ENCODE results near the gene IRF6.

IRF6 gene

DNA sequence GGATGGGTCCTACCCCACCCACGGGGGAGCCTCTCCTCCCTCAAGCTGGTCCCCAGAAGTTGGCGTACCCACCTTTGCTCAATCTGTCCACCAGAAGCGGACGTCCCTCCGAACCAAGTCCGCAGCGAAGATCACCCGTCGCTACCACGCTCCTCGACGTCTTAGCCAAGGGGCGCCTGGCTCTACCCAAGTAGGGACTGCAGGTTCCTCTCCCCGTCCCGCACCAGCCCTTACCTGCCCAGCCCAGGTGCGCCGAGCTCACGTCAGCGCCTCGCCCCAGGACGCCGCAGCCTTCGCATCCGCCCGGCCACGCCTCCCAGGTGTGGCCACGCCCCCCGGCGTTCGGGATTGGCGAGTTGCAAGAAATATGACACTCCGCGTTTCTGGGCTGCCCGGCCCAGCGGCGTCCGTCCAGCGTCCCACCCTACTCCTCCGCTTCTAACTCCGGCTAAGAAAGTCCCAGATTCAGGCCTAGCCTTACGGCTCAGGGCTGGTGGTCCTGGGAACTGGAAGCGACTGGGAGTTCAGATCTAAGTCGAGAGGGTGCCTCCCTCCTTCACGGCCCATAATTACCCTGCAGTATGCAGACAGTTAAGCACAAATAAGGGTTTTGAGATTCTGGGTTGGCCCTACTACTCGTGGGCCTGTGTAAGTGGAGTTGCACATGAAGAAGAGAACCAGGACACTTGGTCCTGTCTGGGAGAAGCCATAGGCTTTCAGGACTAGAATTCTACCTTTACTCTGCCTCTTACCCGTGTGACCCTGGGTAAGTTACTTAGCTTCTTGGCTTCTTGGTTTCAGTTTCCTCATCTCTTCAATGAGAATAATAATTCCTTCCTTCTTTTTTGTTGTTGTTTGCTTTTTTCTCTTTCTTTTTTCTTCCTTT is at the start of gene IRF6:
Gene IRF6 (minus strand): TSS at position 268 of the 886 bp plus-strand sequence. CDS start 4,729 bp downstream, outside the sequence.
- peak within 1 kb of the TSS; percentile 65 for H3K4me3 ChIP-seq (ENCODE audit: low read depth, low read length)
- in situ Hi-C loops (cut with HindIII; ENCODE audit: low pct_ligation_motif_present, low sequenced_read_pairs): no loop called here
- H3K27me3 ChIP-seq (replicated peaks): no peaks in the 10 kb centered on the region
- peak; percentile 52 for DNase-seq
- H3K36me3 ChIP-seq (replicated peaks): no peaks in the 10 kb centered on the region
- no peak within 1 kb of the TSS for H3K27ac ChIP-seq
- TF ChIP-seq, protein P1, sequence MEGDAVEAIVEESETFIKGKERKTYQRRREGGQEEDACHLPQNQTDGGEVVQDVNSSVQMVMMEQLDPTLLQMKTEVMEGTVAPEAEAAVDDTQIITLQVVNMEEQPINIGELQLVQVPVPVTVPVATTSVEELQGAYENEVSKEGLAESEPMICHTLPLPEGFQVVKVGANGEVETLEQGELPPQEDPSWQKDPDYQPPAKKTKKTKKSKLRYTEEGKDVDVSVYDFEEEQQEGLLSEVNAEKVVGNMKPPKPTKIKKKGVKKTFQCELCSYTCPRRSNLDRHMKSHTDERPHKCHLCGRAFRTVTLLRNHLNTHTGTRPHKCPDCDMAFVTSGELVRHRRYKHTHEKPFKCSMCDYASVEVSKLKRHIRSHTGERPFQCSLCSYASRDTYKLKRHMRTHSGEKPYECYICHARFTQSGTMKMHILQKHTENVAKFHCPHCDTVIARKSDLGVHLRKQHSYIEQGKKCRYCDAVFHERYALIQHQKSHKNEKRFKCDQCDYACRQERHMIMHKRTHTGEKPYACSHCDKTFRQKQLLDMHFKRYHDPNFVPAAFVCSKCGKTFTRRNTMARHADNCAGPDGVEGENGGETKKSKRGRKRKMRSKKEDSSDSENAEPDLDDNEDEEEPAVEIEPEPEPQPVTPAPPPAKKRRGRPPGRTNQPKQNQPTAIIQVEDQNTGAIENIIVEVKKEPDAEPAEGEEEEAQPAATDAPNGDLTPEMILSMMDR (IDR thresholded peaks at IDR 0.05; ENCODE audit: low read depth, low read length, missing control alignments): no peak

DNA sequence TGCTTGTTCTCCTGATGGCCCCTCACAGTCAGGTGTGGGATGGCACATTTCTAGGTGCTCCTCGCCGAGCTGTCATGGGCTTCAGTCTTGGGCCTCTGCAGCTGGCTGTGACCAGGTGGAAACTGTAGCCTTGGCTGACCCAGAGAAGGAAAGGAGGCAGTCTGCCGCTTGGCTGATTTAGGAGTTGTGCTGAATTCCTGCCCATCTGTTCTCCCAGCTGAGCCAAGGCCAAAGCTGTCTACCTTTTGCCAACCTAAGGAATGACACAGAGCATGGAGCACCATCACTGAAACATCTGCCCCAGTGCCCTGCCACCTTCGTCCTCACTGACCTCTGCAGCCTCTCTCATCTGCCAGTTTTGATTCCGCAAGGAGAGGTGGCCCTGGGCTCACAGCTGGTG is 49.7 kb upstream of the IRF6 start:
- DNase-seq: no peak
- TF ChIP-seq, protein P1 (IDR thresholded peaks at IDR 0.05; ENCODE audit: low read depth, low read length, missing control alignments): no peak
- Histone ChIP-seq H3K27ac (no peak overlapping the region), H3K4me3 (ENCODE audit: low read depth, low read length) (no peak overlapping the region), H3K27me3 (replicated peaks) (no peaks in the 10 kb centered on the region), H3K36me3 (replicated peaks) (peaks cover 28% of the 10 kb centered on the region)
- in situ Hi-C loops (cut with HindIII; ENCODE audit: low pct_ligation_motif_present, low sequenced_read_pairs): no loop called here

DNA sequence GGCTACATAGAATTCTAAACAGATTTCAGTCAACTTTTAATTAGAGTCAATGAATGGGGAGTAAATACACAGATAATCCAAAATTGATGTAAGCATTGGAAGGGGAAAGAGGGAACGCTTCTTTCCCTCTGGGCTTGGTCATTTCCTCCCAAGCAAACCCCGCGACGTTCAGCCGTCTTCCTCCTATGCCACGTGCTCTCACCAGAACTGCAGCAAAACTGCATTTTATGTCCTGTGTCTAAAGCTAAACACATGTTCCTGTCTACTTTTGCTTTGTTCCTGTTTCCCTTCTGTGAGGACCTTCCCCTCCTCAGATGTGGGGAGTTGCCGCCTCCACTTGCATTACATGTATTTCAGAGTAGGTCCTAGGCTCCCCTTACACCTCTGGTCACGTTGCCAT is 49.1 kb upstream of the IRF6 start:
- TF ChIP-seq, protein P1 (IDR thresholded peaks at IDR 0.05; ENCODE audit: low read depth, low read length, missing control alignments): no peak
- peaks cover 28% of the 10 kb centered on the region for H3K36me3 ChIP-seq (replicated peaks)
- in situ Hi-C loops (cut with HindIII; ENCODE audit: low pct_ligation_motif_present, low sequenced_read_pairs): no loop called here
- no peak overlapping the region for H3K4me3 ChIP-seq (ENCODE audit: low read depth, low read length)
- no peaks in the 10 kb centered on the region for H3K27me3 ChIP-seq (replicated peaks)
- H3K27ac ChIP-seq: no peak overlapping the region
- no peak for DNase-seq

DNA sequence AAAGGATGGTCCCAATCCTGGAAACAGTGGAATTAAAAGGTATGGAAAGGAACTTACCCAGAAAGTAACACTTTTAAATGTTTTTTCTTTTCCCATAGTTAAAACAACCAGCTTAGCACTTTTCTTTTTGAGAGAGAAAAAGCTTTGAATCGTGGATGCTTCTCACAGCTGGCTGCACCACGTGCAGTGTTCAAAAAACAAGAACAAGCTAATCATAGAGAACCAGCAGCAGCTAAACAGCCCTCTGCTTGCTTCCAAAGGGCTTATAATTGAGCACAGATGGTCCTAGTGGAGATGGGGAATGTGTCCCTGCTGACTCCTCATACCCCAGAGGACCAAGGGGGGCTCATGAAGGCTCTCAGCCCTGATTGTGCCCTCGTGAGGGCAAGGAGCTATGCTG is 48.3 kb upstream of the IRF6 start:
- TF ChIP-seq, protein P1 (IDR thresholded peaks at IDR 0.05; ENCODE audit: low read depth, low read length, missing control alignments): no peak
- Histone ChIP-seq H3K27ac (no peak overlapping the region), H3K36me3 (replicated peaks) (peaks cover 28% of the 10 kb centered on the region), H3K27me3 (replicated peaks) (no peaks in the 10 kb centered on the region), H3K4me3 (ENCODE audit: low read depth, low read length) (no peak overlapping the region)
- in situ Hi-C loops (cut with HindIII; ENCODE audit: low pct_ligation_motif_present, low sequenced_read_pairs): no loop called here
- DNase-seq: no peak

- Histone ChIP-seq H3K4me3 (ENCODE audit: low read depth, low read length) (no peak overlapping the region), H3K36me3 (replicated peaks) (peaks cover 28% of the 10 kb centered on the region), H3K27me3 (replicated peaks) (no peaks in the 10 kb centered on the region), H3K27ac (no peak overlapping the region)
- TF ChIP-seq, protein P1 (IDR thresholded peaks at IDR 0.05; ENCODE audit: low read depth, low read length, missing control alignments): no peak
- DNase-seq: no peak
- in situ Hi-C loops (cut with HindIII; ENCODE audit: low pct_ligation_motif_present, low sequenced_read_pairs): no loop called here
Observed at GRCh38 chr1:209853676-209854075, 47.7 kb upstream of the IRF6 start.

Measured in brain microvascular endothelial cell (primary cell).